Stimulated activated CD4-positive, alpha-beta T cell treated with anti-CD3 and anti-CD28 coated beads, Interleukin-2, amount 100 ng/mL, for 48 hours (primary cell): Measurements from ENCODE around the gene SOD1.
"Not testable (repeated sequence)": the region's sequence is repeated elsewhere in the genome, so short reads cannot be mapped to it uniquely, and the experiment has no call there.

Source experiments
- DNase-seq, 2 donors: peaks; one replicate each; pipeline ENCODE4 v3.0.0-alpha.2; 2020

Gene SOD1

DNA sequence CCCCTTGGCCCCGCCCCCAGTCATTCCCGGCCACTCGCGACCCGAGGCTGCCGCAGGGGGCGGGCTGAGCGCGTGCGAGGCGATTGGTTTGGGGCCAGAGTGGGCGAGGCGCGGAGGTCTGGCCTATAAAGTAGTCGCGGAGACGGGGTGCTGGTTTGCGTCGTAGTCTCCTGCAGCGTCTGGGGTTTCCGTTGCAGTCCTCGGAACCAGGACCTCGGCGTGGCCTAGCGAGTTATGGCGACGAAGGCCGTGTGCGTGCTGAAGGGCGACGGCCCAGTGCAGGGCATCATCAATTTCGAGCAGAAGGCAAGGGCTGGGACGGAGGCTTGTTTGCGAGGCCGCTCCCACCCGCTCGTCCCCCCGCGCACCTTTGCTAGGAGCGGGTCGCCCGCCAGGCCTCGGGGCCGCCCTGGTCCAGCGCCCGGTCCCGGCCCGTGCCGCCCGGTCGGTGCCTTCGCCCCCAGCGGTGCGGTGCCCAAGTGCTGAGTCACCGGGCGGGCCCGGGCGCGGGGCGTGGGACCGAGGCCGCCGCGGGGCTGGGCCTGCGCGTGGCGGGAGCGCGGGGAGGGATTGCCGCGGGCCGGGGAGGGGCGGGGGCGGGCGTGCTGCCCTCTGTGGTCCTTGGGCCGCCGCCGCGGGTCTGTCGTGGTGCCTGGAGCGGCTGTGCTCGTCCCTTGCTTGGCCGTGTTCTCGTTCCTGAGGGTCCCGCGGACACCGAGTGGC lies at the start of gene SOD1:
SOD1 (plus strand) TSS at position 158 of the 723 bp plus-strand sequence; CDS start at position 235, 77 bp downstream.
- DNase-seq, result peak; percentile 93 to 94

DNA sequence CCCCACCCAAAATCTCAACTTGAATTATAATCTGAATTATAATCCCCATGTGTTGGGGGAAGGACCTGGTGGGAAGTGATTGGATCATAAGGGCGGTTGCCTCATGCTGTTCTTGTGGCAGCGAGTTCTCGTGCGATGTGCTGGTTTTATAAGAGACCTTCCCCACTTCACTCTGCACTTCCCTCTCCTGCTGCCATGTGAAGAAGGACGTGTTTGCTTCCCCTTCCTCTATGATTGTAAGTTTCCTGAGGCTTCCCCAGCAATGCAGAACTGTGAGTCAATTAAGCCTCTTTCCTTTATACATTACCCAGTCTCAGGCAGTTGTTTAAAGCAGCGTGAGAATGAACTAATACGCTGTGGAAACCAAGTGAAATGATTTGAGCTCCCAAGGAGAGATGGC lies 48.0 kb upstream of the SOD1 start:
- no peak for DNase-seq

DNA sequence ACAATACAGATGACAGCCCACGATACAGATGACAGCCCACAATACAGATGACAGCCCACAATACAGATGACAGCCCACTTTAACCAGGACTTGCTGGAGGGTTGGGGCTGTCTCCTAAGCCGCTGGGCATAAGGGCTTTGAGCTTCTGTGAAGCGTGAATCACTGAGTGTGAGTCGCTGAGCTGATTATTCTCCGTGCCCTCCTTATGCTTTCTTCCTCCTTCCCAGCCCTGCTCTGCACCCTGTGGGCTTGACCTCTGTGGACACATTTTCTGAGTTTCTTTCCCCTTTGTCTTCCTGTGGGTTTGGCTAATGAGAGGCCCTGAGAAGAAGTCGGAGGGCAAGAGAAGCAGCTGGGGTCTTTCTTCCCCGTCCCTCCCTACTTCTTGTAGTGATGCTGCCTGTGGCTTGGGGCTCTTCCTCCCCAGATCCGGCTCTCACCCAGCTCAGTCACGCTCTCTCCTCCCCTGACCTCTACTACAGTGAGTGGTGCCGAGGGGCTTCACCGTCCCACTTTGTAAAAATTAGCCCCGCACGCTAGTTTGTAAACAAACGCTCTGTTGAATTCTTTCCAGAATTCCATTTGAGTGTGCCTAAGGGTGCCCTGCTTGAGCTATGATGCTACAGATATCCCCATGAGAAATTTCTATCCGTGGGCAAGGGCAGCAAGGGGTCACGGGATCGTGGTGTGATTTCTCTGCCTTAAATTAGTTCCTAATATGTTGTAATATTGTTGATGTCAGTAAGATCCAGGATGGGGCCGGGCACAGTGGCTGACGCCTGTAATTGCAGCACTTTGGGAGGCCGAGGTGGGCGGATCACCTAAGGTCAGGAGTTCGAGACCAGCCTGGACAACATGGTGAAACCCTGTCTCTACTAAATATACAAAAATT lies 46.4 kb upstream of the SOD1 start:
- DNase-seq, result no peak

DNA sequence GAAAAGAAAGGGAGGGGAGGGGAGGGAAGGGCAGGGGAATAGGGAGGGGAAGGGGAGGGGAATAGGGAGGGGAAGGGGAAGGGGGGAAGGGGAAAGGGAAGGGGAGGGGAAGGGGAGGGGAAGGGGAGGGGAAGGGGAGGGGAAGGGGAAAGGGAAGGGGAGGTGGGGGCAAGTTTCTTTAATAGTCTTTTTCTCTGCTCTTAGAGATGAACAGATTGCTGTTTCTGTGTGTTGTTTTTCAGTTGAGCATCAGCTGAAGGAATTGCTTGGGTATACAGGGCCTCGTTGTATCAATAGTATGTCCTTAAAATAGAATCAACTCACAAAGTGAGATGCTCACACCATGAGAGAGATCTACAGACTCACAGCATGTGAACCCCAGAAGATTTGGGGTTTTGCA lies 44.8 kb upstream of the SOD1 start:
- no peak for DNase-seq

DNA sequence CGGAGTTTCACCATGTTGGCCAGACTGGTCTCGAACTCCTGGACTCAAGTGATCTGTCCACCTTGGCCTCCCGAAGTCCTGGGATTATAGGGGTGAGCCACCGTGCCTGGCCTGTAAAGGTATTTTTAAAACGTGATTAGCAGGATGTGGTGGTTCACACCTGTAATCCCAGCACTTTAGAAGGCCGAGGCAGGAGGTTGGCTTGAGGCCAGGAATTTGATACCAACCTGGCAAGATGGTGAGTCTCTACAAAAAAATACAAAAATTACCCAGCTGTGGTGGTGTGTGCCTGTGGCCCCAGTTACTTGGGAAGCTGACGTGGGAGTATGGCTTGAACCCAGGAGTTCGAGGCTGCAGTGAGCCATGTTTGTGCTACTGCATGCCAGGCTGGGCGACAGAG lies 43.3 kb upstream of the SOD1 start:
- DNase-seq, result no peak

DNA sequence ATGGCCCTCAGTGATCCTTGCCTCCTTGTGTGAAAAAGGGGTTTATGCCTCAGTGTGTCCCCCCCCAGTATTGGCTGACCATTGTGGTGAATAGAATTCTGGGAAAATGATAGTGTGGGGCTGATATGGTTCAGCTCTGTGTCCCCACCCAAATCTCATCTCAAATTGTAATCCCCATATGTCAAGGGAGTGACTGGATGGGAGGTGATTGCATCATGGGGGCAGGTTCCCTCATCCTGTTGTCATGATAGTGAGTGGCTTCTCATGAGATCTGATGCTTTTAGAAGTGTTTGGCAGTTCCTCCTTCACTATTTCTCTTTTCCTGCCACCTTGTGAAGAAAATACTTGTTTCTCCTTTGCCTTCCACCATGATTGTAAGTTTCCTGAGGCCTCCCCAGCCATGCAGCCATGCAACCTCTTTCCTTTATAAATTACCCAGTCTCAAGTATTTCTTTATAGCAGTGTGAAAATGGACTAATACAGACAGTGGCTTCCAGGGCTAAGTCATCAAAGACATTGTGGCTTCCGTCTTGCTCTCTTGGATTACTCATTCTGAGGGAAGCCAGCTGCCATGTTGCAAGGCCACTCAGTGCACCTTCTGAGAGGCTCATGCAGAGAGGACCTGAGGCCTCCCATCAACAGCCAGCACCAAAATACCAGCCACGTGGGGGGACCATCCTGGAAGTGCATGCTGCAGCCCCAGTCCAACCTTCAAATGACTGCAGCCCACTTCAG lies 40.6 kb upstream of the SOD1 start:
- no peak for DNase-seq

DNA sequence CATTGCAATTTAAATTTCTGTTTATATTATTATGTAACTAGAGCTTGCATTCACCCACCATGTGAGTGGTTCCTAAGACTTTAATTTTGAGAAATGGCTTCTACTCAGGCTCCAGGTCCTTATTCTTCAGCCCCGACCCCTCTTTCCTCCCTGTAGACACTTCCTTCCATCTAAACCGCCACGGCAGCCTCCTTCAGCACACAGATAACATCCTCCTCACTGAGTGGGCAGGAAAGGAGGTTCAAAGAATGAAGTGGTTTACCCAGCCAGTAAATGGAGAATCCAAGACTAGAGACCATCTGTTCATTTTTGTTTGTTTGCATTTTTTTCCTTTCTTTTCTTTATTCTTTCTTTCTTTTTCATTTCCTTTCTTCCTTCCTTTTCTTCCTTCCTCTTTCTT lies 37.1 kb upstream of the SOD1 start:
- DNase-seq, result no peak

DNA sequence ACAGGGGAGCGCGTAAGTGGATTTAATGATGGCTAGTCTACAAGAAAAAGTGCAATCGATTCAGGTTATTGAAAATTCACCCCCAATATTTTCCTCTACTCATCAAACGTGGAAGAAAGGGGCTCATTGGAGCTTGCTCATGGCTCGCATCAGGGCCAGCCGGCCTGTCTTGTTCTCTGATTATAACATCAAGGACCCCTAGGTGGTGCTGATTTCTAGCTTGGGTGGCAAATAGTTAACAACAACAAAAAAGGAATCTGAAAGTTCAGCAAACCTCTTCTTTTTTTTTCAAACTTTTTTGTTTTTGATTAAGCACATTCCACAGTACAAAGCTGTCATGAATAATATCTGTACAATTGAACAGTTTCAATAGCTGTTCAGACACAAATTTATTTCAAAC lies 35.8 kb upstream of the SOD1 start:
- DNase-seq, result no peak

DNA sequence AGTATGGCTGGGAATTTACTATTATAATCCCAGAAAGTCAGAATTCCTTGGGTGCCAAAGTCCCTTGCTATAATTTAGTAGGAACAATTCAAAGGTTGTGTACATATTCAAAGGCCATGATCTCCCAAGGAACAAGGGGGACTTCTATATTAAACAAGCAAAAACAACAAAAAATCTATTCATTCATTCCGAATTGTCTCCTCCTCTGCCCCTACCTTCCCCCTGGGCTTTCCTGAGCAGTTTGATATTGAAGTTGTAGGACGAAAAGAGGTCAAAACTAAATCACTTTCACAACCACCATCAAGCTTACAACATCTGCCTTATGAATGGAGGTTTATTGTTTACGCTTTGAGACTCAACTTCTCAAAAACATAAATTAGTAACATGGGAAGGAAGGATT lies 35.3 kb upstream of the SOD1 start:
- DNase-seq, result no peak

DNA sequence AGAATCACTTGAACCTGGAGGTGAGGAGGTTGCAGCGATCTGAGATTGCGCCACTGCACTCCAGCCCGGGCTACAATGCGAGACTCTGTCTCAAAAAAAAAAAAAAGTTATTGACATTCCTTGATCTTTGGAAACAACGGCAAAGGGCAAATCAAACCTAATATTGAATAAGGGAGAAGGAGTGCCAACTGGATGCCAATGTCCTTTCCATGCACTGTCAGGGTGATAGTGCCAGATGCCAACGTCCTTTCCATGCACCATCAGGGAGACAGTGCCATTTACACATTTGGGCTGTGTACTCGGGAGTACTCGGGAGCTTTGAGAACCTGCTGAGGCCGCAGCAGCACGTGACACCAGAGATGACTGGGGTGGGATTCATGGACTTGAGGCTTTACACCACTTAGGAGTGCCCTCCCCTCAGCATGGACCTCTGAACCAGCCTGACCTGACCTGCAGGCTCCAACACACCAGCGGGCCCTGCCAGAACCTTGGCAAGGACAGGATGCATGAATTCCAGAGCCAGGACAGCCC lies 34.5 kb upstream of the SOD1 start:
- no peak for DNase-seq

DNA sequence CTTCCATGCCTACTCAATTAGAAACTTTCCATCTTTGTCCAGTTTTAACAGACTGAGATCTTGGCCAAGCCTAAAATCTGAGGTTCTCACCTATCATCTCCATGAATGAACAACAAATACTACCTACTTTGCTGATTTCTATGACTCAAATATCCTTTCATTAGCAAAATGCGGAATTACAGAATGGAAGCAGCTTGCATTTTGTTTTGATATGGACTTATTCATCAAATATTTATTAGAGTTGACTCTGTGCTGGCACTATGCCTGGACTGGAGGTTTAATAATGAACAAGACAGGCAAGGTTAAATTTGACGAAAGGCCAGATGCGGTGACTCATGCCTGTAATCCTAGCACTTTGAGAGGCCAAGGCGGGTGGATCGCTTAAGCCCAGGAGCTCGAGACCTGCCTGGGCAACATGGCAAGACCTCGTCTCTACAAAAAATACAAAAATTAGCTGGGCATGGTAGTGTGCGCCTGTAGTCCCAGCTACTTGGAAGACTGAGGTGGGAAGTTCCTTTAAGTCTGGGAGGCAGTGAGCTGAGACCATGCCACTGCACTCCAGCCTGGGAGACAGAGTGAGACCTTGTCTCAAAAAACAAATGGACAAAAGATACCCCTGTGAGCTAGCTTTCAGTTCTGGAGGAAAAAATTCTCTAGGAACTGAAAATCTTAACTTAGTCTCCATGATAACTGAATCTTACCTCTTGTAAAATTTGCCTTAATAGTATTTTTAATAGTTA lies 29.4 kb upstream of the SOD1 start:
- DNase-seq, result no peak

DNA sequence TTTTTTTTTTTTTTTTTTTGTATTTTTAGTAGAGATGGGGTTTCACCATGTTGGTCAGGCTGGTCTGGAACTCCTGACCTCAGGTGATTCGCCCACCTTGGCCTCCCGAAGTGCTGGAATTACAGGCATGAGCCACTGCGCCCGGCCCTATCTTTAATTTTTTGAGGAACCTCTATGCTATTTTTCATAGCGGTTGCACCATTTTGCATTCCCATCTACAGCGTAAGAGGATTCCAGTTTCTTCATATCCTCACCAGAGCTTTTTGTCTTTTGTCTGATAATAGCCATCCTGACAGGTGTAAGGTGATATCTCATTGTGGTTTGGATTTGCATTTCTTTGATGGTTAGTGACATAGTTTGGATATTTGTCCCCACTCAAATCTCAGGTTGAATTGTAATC lies 27.6 kb upstream of the SOD1 start:
- DNase-seq, result not testable (repeated sequence)

DNA sequence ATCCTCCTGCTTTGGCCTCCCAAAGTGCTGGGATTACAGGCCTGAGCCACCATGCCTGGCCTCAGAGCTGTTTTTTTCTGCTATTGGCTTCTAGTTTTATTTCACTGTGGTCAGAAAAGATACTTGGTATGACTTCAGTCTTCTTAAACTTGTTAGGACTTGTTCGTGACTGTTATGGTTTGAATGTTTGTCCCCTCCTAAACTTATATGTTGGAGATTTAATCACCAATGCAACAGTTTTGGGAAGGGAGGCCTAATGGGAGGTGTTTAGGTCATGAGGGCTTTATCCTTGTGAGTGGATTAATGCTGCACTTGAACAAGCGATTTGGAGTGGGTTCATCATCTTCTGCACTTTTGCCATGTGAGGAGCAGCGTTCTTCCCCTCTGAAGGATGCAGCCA lies 24.5 kb upstream of the SOD1 start:
- DNase-seq, result no peak

DNA sequence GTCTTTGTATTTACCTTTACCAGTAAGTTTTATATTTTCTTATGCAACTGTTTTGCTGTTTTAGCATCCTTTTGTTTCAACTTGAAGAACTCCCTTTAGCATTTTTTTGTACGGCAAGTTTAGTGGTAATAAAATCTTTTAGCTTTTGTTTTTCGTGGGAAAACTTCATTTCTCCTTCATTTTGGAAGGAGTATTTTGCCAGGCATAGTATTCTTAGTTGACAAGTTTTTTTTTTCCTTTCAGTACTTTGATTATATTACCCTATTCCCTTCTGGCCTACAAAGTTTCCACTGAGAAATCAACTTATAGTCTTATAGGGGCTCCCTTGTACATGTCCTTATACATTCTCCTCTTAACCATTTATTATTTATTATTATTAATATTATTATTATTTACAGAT lies 22.6 kb upstream of the SOD1 start:
- no peak for DNase-seq

DNA sequence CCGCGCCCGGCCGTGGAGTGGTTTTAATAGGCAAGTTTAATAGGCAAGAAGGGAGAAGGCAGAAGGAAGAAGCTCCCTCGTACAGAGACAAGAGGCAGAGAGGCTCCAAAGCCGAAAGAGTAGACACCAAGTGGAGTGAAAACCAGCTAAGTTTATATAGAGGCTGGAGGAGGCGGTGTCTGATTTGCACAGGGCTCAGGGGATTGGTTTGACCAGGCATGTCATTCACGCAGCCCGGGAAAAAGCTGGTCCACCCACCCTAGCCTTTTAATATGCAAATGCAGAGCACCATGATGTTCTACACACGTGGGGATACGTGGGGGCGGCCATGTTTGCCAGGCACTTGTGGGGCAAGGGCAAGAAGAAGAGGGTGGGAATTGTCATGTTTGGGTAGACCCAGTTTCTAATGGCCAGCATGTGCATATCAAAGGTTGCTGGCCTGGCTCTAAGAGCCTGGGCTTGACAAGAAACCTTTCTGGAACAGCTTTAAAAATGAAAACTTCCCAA lies 18.0 kb upstream of the SOD1 start:
- DNase-seq, result no peak

DNA sequence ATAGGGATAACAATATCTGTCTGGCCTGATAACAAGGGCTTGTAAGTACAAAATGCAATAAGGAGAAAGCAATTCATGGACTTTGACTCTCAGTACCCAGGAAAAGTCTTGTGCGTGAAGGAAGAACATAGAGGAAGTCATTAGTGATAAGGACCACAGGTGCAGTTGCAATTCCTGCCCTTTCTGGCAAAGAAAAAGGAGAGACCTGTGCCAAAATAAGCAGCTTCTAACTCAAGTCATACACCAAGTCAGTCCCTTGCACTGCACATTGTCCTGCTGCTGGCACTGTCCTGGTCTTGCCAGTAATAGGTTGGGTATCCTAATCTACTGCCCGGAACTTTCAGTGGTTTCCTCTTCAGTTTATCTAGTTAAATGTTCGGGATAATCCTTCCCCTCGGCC lies 14.8 kb upstream of the SOD1 start:
- no peak for DNase-seq

DNA sequence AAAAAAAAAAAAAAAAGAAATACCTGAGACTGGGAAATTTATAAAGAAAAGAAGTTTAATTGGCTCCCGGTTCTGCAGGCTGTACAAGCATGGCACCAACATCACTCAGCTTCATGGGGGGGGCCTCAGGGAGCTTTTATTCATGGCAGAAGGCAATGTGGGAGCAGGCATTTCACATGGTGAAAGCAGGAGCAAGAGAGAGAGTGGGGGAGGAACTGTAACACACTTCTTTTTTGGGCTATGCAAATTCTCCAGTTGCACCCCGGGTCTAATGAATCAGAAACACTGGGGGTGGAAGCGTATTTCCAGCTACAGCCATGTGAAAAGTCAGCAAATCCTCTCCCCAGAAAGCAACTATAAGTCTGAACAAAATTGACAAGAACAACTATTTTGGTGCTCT lies 11.8 kb upstream of the SOD1 start:
- no peak for DNase-seq

DNA sequence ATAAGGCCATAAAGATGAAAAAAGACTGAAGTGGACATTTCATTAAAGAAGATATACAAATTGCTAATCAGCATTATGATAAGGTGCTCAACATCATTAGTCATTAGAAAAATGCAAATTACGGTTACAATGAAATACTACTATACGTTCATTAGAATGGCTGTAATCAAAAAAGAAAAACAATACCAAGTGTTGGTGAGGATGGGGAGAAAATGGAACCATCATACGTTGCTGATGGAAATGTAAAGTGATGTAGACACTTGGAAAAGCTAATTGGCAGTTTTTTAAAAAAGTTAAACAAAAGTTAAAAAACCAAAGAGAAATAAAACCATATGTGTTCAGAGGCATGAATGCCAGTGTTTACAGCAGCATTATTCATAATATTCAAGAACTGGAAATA lies 8.6 kb upstream of the SOD1 start:
- no peak for DNase-seq

DNA sequence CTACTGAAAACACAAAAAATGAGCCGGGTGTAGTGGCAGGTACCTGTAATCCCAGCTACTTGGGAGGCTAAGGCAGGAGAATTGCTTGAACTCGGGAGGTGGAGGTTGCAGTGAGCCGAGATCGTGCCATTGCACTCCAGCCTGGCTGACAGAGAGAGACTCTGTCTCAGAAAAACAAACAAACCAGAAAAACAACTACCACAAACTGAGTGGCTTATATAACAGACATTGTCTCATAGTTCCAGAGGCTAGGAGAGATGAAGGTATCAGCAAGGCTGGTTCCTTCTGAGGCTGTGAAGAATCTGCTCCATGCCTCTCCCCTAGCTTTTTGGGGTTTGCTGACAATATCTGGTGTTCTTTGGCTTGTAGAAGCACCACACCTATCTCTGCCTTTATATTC lies 8.0 kb upstream of the SOD1 start:
- not testable (repeated sequence) for DNase-seq

DNA sequence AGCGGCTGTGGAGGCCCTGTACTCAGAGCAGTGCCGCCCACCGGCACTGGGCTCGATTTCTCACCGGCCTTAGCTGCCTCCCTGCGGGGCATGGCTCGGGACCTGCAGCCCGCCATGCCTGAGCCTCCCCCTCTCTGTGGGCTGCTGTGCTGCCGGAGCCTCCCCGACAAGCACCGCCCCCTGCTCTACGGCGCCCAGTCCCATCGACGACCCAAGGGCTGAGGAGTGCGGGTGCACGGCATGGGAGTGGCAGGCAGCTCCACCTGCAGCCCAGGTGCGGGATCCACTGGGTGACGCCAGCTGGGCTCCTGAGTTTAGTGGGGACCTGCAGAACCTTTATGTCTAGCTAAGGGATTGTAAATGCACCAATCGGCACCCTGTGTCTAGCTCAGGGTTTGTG lies 5.2 kb upstream of the SOD1 start:
- no peak for DNase-seq

DNA sequence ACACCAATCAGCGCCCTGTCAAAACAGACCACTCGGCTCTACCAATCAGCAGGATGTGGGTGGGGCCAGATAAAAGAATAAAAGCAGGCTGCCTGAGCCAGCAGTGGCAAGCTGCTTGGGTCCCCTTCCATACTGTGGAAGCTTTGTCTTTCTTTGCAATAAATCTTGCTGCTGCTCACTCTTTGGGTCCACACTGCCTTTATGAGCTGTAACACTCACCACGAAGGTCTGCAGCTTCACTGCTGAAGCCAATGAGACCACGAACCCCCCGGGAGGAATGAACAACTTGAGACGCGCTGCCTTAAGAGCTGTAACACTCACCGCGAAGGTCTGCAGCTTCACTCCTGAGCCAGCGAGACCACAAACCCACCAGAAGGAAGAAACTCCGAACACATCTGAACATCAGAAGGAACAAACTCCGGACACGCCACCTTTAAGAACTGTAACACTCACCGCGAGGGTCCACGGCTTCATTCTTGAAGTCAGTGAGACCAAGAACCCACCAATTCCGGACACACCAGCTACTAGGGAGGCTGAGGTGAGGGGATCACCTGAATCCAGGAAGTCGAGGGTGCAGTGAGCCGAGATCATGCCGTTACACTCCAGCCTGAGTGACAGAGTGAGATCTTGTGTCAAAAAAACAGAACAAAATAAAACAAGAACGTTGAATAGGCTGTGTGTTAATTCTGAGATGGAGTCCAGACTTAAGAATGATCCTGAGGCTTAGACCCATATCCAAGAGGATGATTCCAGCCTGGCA lies 4.5 kb upstream of the SOD1 start:
- not testable (repeated sequence) for DNase-seq
